Fibroblast of skin of left biceps (primary cell): ENCODE measurements around the gene TMEM154.

Experiments used
- DNase-seq, 2 experiments: peaks; one replicate each; pipeline ENCODE4 v3.0.0-alpha.2; 2013; ENCODE audit warnings: low read depth in 2 of 2

The TMEM154 gene, protein sequence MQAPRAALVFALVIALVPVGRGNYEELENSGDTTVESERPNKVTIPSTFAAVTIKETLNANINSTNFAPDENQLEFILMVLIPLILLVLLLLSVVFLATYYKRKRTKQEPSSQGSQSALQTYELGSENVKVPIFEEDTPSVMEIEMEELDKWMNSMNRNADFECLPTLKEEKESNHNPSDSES

DNA sequence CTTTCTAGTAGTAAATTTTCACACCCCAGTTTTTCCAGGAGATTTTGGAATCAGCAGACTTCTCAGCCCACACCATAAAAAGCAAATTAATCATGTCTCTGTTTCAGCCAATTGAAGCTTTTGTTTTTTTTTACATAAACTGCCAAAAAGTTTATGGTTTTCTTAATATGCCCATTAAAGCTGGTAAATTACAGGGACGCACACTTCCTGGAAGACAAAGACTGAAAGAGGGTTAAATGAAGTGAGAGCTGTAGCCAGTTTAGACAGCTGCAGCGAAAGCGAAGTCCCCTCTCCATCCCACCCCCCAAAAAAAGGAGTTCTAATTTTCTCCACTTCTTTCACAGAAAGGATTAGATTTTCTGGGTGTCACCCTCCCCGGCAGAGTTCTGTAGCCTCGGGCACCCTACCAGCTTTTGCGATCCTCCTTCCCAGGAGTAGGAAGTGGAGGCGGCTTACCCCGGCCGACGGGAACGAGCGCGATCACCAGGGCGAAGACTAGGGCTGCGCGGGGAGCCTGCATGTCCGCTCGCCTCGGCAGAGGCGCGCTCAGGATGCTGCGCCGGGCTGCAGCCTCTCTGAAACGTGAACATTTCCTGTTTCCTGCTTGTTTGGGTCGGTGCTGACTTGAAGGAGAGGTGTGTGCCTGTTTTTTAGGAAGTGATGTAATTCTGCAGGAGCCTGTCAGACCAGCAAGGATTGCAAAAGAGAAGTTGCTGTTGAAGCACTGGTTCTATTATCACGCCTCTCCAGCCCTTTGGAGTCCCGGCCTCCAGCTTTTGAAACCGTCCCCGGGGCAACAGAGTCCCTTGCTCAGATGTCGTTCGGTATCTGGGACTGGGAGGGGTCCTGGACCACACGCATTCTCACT is at the start of gene TMEM154:
TMEM154 (minus strand) TSS at position 584 of the 868 bp plus-strand sequence; CDS start at position 520, 64 bp downstream.
- DNase-seq = peak; percentile 28 to 37

GRCh38 chr4:152729466-152729865 is 49.7 kb upstream of the TMEM154 start:
- no peak for DNase-seq

DNA sequence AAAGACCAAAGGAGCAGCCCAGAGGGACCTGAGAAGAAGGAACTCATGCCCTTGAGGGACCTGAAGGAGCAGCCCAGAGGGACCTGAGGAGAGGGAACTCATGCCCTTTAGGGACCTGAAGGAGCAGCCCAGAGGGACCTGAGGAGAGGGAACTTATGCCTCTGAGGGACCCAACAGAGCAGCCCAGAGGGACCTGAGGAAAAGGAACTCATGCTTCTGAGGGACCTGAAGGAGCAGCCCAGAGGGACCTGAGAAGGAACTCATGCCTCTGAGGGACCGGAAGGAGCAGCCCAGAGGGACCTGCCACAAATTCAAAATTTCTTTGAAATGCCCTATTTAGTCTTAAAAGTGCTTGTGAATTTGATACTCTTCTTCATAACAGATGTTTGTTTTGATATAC is 48.5 kb upstream of the TMEM154 start:
- no peak for DNase-seq

- DNase-seq = no peak
Measured at GRCh38 chr4:152727784-152728183, 48.0 kb upstream of the TMEM154 start.

GRCh38 chr4:152724494-152724893 is 44.7 kb upstream of the TMEM154 start:
- no peak for DNase-seq

DNA sequence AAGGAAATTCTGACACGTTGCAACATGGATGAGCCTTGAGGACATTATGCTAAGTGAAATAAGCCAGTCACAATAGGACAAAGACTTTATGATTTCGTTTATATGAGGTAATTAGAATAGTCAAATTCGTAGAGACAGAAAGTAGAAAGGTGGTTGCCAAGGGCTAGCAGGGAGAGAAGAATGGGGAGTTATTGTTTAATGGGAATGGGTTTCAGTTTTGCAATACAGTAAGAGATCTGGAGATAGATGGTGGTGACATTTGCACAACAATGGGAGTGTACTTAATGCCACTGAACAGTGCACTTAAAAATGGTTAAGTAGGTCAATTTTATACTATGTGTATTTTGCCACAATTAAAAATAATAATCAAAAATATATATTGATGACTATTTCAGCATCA is 43.4 kb upstream of the TMEM154 start:
- DNase-seq = no peak

- no peak for DNase-seq
Measured at GRCh38 chr4:152719801-152720556, 40.2 kb upstream of the TMEM154 start.

DNA sequence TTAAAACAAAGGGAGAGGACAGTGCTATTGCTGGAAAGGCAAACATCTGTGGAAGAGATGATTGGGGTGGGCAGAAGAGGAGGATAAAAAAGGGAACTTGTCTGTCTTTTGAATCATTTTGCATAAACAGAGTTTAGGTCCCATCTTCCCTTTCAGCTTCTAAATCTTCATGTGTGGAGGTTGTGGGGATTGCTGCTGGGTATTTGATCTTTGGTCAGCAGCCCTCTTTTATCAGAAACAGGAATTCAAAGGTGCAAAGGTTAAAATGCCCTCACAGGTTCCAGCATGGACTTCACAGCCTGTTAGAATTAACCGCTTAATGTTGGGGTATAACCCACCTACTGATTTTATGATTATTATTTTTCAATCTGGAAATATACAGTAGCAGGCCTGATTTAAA is 39.5 kb upstream of the TMEM154 start:
- DNase-seq = no peak

GRCh38 chr4:152715076-152715475 is 35.3 kb upstream of the TMEM154 start:
- no peak for DNase-seq

DNA sequence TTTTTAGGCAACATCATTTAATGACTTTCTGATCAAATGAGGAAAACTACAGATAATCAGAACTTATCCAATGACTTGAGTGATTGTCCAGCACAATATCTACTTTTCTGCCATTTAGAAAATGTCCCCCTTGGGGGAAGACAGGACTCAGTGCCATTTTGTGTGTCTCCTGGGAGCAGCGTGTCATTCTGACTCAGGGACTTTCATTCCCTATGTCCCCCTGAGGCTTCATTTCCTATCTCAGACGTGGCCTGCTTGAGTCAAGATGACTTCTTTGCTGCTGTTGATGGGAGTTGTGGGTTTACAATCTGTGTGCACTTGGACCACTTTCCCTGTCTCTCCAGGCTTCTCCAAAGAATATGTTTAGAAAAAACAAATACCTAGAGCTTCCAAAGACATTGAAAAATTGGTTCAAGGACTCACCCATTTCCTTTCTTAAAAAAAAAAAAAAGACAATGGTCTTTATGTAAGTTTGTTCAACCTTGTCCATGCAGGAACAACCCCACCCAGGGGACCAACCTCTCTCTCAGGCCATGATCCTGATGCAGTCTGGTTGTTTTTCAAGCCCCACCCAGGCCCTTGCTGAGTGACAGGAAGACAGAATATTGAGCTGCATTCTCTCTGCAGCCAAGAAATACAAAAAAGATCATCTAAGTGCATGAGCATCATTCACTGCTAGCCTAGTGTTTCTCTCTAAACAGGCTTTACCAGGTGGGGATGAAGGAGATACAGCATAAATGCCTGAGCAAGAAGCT is 34.3 kb upstream of the TMEM154 start:
- no peak for DNase-seq

DNA sequence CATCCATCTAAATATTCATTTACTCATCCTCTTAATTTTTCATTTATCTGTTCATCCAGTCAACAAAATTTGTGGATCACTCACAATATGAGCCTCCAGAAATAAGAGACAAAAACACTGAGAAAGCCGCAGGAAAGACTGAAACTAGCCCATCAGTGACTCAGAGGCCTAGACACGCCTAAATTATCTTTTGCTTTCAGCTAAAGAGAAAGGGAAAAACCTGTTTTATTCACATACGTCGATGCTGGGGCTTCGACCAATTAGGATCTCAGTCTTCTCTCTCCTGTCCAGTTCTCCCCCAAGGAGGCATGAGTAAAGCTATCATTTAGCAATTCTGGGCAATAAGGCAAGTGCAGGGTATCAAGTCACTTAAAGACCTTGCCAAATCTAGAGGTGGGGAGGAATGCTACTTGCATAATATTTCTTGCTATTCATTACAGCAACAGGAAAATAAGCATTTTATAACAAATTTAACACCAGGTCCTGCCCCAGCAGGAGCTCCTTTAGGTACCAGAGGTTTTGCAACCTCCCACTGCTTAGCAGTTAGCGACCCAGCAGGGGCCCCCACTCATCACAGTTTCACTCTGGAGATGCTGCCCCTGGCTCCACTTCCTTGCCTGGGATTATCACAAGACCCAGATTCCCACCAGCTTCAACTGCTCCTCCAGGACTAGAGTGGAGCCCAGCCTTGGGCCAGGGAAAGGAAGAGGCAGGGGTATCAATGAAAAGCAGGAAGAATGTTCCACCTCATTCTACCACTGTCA is 30.1 kb upstream of the TMEM154 start:
- DNase-seq = no peak

DNA sequence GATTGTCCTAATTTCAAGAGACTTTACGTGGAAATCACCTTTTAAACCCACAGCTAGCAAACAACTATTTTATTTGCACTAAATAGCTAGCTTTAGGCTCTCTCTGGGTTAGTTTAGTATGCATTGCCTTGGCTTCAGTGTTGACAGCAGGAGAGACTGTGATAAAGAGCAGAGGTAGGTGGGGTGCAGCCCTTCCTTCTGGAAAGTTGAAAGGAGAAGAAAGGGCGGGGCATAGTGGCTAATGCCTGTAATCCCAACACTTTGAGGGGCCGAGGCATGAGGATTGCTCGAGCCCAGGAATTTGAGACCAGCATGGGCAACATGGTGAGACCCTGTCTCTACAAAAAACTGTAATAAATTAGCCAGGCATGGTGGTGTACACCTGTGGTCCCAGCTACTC is 29.0 kb upstream of the TMEM154 start:
- no peak for DNase-seq

DNA sequence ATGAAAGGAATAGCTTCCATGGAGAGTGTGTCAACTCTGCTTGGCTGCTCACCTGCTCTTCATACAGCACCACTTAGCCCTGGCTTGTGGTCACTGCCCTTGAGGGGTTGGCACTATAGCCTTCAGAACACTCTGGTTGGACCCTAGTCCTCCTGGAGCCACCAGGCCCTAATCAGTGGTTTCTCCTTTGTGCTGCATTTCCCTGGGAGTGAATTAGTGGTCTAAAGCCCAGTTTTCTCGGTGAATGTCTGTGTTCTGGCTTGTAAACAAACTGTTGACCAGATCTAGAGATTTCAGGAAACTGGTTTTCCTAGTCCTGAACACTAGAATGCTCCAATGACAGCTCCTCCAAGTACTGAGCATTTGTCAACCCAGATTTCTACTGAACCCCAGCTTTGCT is 28.6 kb upstream of the TMEM154 start:
- DNase-seq = no peak

GRCh38 chr4:152707632-152708031 is 27.8 kb upstream of the TMEM154 start:
- no peak for DNase-seq

GRCh38 chr4:152705903-152706302 is 26.1 kb upstream of the TMEM154 start:
- DNase-seq = no peak

GRCh38 chr4:152704788-152705187 is 25.0 kb upstream of the TMEM154 start:
- DNase-seq = no peak

DNA sequence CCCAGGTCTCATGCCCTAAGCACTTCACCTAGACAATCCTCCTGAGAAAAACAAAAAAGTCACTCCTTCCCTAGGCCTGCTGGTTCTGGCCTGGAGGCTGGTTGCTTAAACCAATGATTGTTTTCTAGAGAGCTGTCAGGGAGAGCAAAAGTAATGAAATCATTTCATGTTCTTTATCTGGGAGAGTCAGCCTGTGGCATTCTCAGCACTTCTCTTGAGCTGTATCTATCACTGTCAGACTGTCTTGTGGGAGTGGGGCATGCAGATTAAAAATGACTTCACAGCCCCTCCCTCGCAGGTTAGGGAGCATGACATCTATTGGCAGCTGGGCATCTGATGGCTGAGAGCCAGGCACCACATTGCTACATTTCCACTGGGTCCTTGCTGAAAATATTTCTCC is 20.4 kb upstream of the TMEM154 start:
- DNase-seq = no peak

GRCh38 chr4:152699313-152699712 is 19.5 kb upstream of the TMEM154 start:
- no peak for DNase-seq

- DNase-seq = no peak
Measured at GRCh38 chr4:152698089-152698499, 18.3 kb upstream of the TMEM154 start.

DNA sequence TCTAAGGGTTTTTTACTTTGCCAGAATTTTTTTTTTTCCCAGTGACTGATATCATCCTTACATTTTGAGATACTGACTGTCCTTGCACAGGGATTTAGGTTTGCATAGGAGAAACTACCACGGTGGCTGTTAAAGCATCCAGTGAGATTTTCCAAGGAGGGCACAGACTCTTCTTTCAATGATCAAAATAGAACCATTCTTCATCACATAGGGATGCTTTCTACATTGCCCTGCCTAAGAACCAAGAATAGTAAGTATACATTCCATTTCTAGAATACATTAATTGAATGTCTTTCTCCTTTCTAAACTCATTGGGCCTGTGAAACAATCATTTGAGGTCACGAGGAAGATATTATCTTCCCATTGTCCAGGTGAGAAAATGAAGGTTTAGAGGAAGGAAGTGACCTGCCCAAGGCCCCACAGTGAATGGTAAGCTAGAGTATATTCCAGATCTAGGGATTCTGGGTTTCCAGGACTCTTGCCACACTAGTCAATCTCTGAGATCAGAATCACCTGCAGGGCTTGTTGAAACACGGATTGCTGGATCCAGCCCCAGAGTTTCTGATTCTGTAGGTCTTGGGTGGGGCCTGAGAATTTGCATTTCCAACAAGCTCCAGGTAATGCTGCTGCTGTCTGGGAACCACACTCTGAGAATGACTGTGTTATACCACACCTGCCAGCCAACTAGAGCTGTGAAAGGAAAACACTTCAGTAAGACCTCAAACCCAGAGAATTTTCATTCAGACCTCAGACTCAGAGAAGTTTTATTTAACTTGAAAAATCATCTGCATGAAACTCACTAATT is 17.7 kb upstream of the TMEM154 start:
- DNase-seq = no peak
